Measurements from ENCODE around the gene SEPTIN10.

DNA sequence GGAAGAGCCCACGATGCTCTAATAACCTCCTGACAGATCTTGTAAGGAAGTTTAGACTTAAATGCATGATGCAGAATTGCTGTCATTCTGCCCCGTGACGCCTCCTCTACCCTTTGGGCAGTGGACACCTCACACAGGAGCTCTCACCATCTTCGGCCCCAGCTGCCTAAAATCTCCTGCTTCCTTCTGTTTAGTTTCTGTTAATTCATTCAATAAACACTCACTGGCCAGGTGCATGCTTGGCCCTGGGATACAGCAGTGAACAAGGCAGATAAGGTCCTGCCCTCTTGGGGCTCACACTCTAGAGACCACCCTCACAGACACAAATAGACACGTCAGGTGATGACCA is 81.1 kb downstream of the SEPTIN10 start:
- no peak for TF ChIP-seq RAD21 (IDR thresholded peaks at IDR 0.05 in 1 of 2, conservative IDR thresholded peaks at IDR 0.05 in 1 of 2; ENCODE audit: low read depth in 2 of 2, low read length in 2 of 2)
- TF ChIP-seq KDM1A (IDR thresholded peaks at IDR 0.05; ENCODE audit: borderline replicate concordance, low read length): no peak

All from H1 (cell line).